Left colon (tissue), 2 donors: Measurements from ENCODE around the gene UTF1. TPM values are rescaled to one million over a fixed set of nuclear protein-coding genes. Genes with fewer than 3 reads are reported as not detected.

Experiments
- ATAC-seq: fragments of 200-7000 bp; cut with Tn5 transposase; one replicate; pipeline ENCODE4 v1.9.1; 2020; ENCODE audit warnings: mild to moderate bottlenecking, moderate library complexity
- DNase-seq, 2 donors: peaks; one replicate each; pipeline ENCODE4 v3.0.0-alpha.2; 2020
- intact Hi-C, 2 donors: fragments of 100-400 bp; cut with DNase I in 1 of 2; cut with micrococcal nuclease in 1 of 2; formaldehyde crosslinking; loops; one replicate each; pipeline versions ENCODE4 v1.11.2 to v1.14.0; 2022; cut with DNase I, micrococcal nuclease
- long read RNA-seq: library from polyadenylated mRNA; unstranded; transcript quantifications from one replicate; pipeline ENCODE4 v2.0.0, GENCODE V29; 2021
- total RNA-seq, 2 donors: library from RNA; stranded (reverse); fragmentation: NEBNext Ultra II Directional; extraction: Animal tissue kit (Norgen Biotek cat#: 25700); gene quantifications; one replicate each; pipeline ENCODE4 v1.2.1, GENCODE V29; 2021
- donor health status: DM: no; HTN: no; CAD: no.
- donor health status: DM: yes; HTN: yes; CAD: no.

The UTF1 gene, protein sequence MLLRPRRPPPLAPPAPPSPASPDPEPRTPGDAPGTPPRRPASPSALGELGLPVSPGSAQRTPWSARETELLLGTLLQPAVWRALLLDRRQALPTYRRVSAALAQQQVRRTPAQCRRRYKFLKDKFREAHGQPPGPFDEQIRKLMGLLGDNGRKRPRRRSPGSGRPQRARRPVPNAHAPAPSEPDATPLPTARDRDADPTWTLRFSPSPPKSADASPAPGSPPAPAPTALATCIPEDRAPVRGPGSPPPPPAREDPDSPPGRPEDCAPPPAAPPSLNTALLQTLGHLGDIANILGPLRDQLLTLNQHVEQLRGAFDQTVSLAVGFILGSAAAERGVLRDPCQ
- total RNA-seq, result not detected
- long read RNA-seq, result 0 reads

DNA sequence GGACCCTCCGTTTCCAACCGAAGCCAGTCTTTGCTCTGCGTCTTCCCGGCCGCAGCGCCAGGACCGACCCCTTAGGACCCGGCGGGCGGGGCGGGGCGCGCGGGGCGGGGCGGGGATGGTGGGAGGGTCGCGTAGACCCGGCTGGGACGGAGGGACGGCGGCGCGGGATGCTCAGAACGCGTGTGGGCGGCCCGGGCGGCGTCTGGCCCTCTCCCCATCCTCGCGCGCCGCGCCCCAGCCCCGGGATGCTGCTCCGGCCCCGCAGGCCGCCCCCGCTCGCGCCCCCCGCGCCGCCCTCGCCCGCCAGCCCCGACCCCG lies at the start of gene UTF1:
TSS of gene UTF1 (plus strand) at position 174 of the 318 bp plus-strand sequence. CDS start at position 246, 72 bp downstream.
- no peak for DNase-seq
- intact Hi-C loops, result no loop called here
- no peak for ATAC-seq

DNA sequence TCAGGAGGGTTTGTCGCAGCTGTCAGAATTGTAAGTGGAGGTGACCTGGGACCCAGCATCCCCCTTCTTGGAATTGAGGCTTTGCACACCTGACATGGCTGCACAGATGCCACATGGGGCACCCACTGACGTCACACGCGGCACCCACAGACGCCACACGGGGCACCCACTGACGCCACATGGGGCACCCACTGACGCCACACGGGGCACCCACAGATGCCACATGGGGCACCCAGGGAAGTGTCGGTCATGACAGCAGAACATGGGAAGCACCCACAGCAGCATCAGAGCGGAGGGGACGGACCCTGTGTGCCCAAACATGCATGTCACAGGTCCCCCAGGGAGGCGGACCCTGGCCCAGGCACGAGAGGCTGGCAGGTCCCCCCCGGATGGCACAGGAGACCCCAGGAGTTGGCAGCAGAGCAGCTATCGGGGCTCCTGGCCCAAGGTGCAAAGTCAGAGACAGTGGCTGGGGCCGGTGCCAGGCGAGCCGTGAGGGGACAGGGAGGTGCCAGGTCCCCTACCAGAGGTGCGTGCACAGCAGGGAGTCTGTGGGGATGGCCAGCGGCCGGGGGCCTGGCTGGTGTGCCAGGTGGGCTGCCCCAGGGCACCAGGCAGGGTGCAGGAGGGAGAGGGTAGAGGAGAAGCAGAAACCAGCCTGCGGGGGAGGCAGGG lies 48.9 kb upstream of the UTF1 start:
- DNase-seq (no peak), ATAC-seq (no peak)
- intact Hi-C loops, result no loop called here

DNA sequence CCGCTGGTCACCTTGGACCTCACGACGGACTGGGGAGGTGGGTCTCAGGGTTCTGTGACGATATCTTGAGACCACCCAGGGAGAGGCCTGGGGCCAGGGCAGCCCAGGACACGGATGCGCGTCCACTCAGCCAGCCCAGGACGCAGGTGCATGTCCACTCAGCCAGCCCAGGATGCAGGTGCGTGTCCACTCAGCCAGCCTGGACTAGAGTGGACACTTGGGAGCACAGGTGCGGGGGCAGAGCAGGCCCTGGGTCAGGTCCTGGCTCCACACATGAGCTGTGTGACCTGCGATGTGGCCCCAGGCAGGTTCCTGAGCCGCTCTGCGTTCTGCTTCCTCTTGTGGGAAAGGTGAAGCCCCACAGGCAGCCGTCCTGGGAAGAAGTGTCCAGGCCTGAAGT lies 47.8 kb upstream of the UTF1 start:
- no peak for ATAC-seq
- intact Hi-C loops, result no loop called here
- no peak for DNase-seq

DNA sequence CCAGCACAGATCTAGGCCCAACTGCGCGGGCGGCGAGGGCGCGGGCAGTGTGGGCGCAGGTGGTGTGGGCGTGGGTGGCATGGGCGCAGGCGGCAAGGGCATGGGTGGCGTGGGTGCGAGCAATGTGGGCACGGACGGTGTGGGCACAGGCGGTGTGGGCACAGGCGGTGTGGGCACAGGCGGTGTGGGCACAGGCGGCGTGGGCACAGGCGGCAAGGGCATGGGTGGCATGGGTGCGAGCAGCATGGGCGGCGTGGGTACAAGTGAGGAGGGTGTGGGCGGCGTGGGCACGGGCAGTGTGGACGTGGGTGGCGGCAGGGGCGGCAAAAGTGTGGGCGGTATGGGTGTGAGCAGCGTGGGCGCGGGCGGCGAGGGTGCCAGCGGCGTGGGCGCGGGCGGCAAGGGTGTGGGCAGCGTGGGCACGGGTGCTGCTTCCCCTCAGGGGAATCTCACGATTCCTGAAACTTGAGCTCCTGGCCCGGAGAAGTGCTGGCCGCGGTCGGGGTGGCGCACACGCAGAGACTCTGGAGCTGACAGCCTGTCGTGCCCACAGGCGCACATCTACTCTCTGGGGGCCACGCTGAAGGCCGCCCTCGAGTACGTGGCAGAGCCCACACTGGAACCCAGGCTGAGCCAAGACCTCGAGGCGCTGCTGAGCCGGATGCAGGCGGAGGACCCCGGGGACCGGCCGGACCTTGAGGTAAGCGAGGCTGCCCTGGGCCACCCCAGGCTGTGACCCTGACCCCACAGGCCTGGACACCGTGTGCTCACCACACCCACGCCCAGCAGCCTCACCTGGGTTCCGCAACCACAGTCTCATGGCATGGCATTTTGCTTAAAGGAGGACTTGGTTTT lies 47.0 kb upstream of the UTF1 start:
- intact Hi-C loops, result no loop called here
- ATAC-seq, result no peak
- no peak for DNase-seq

DNA sequence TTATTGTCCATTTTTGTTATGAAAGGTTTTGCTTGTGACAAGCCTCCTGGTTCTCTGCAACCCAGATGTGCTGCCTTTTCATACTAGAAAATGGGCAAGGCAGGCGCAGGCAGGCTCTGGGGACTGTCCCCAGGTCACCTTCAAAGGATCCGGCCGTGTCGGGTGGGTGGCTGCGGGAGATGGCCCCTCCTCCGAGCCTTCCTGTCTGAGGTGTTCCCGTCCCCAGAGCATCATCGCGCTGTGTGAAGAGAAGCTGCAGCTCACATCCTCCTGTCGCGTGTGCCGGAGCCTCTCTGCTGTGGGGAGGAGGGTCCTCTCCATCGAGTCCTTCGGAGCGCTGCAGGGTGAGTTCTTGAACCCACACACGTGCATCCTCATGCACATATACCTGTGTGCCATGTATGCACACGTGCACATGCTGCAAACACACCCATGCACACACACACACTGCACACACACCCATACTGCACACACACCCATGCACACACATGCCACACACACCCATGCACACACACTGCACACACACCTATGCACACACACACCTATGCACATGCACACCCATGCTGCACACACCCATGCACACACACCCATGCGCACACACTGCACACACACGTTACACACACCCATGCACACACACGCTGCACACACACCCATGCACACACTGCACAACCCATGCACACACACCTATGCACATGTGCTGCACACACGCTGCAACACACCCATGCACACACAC lies 46.2 kb upstream of the UTF1 start:
- intact Hi-C loops, result no loop called here
- DNase-seq (no peak), ATAC-seq (no peak)

DNA sequence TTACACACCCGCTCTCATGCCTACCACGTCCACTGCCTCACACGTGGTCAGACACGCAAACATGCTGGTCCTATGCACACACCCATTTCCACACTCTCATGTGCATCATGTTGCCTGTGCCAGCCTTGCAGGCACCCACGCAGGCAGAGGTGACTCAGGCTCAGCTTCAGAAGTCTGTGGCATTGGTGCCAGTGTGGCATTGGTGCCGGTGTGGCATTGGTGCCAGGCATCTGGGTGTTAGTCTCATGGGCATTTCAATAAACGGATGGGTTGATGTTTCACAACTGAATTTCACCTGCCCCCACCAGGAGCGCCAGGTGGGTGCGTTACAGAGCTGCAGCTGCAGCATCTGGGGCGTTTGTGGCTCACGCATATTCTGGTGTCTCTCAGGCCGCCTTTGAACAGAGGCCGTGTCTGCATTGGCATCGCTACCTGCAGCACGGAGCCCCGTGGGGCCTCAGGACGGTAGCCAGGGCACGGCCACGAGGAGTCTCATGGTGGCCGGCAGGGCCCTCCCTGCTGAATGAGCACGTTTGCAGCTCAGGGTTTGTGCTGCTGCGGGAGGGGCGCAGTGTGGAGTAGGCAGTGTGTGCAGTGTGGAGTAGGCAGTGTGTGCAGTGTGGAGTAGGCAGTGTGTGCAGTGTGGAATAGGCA lies 45.3 kb upstream of the UTF1 start:
- intact Hi-C loops, result no loop called here

DNA sequence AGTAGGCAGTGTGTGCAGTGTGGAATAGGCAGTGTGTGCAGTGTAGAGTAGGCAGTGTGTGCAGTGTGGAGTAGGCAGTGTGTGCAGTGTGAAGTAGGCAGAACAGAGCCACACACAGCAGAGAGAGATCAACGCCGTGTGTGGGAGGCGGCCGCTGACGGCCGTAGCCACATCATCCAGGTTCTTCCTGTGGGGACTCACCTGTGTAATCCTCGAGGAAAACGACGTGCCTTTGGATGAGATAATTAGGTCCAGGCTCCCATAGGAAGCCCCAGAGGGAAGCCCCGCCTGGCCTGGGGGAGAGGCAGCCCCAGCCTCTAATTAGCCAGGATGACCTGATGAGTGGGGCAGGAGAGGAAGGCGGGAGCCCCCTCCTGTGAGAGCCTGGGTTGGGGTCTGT lies 44.6 kb upstream of the UTF1 start:
- intact Hi-C loops, result no loop called here

More for the DNA sequence above, 45.3 kb upstream of the UTF1 start:
- no peak for DNase-seq
- no peak for ATAC-seq

DNA sequence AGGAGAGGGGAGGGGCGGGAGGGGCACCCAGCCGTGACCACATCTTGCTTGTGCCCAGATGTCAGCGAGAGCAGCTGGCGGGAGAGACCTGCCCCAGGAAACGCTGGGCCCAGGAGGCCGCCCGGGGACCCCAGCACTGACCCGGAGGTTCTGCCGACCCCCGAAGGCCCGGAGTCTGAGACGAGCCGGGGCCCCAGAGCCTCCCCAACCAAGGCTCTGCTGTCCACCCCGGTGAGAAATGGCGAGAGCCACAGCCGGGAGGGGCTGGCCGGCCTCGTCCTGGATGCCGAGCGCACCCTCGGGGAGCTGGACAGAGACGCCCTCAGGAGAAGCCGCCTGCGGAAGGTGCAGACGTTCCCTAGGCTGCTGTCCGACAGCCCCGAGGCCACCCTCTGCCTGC lies 44.1 kb upstream of the UTF1 start:
- intact Hi-C loops, result no loop called here

More for the DNA sequence above, 44.6 kb upstream of the UTF1 start:
- ATAC-seq (no peak), DNase-seq (no peak)

DNA sequence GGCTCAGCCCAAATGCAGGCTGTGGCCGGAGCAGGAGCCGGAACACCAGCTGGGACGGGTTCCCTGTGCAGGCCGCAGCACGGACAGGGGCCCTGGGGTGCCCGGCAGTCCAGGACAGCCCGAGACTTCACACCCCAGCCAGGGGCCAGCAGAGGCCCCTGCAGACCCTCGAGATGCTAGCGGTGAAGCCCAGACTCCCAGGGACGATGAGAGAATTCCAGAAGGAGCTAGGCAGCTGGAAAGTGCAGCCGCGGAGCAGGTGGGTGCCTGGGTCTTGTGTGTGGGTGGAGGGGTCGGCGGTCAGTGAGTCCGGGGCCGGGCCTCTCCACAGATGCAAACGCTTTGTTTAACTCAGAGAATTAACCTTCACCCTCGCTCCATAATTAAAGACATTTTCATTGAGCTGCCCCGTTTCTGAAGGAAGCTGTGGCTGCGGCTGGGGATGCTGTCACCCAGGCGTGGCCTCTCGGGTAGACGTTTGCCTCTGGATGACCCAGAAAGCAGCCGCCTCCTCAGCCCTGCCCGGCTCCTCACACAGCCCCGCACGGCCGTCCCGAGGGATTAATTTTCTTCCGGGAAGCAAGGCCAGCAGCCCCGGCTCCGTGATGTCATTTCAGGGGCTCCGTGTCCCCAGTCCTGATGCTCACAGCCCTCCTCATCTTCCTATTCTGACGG lies 43.5 kb upstream of the UTF1 start:
- no peak for DNase-seq
- intact Hi-C loops, result no loop called here
- no peak for ATAC-seq

More for the DNA sequence above, 44.1 kb upstream of the UTF1 start:
- no peak for DNase-seq
- no peak for ATAC-seq

DNA sequence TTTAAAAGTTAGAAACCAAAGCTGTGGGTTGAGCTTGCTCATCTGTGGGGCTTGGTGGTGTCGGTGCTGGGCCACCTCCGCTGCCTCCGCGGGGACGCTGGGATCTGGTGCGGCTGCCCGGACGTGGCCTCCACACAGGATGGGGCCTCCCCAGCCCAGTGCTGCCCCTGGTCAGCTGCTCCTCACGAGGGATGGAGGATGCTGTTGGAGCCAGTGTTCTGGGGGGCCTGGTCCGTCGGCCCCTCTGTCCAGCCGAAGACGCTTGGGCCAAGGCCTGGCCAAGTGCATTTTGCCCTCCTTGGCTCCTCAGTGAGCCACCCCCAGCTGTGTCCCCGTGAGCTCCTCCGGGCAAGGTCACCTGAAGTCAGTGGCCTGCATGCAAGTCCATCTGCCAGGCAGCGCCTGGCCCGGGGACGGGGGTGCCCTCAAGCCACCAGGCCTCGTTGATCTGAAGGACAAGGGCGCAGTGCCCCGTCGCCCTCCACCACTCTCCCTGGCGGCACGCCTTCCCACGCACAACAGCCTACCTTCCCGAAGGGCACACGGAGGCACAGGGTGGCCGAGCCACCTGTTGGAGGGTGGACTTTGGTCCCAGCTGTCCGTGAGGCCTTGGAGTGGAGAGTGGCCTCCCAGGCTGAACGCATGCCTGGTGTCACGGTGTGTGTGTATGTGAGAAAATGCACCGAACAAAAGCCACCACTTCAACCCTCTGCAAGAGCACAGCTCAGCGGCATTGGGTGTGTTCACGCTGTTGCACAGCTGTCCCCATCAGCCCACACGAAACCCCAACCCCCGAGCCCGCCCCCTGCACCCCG lies 42.7 kb upstream of the UTF1 start:
- DNase-seq (no peak), ATAC-seq (no peak)
- intact Hi-C loops, result no loop called here

DNA sequence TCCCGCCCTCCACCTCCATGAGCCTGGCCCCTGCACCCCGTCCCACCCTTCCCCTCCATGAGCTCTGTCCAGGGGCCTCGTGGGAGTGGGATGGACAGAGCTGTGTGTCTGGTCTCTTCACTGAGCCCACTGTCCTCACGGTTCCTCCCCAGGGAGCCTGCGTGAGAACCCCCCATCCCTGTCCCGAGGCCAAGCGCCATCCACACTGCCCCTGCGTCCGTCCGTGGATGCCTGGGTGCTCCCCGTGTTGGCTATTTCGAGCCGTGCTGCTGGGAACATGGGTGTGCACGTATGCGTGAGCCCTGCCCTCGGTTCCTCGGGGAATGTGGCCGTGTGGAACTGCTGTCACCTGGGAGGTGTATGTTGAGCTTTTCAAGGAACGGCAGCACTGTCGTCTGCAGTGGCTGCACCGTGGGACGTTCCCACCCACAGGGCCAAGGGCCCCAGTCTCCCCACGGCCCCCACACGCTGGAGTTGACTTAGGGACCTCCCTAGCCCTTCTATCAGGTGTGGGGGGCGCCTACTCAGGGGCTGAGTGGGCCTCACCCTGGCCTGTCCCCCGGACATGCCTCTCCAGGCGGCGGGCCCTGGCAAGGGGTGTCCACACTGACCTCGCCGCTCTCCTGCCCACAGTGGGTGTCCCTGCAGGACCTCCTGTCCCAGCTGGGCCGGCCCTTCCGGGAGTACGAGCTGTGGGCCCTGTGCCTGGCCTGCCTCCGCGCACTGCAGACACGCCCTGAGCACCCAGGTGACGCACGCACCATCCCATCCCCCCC lies 41.9 kb upstream of the UTF1 start:
- ATAC-seq (no peak), DNase-seq (no peak)
- intact Hi-C loops, result no loop called here

DNA sequence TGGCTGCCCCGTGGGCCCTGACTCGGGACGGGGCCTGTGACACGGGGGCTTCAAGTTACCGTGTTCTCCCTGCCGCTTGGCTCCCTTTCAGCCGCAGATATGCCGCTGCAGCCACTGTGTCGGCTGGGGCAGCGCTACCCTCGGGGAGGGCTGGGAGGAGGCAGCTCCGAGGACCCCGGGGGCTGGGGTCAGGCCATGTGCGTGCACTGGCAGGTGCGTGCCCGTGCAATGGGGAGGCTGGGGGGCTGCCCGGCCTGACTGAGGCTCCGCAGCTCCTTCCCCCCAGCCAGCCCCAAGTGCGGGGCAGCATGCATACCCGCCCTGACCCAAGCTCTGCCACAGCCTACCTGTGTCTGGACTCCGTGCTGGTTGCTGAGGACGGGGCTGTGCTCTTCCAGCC lies 40.8 kb upstream of the UTF1 start:
- intact Hi-C loops, result no loop called here
- ATAC-seq (no peak), DNase-seq (no peak)

DNA sequence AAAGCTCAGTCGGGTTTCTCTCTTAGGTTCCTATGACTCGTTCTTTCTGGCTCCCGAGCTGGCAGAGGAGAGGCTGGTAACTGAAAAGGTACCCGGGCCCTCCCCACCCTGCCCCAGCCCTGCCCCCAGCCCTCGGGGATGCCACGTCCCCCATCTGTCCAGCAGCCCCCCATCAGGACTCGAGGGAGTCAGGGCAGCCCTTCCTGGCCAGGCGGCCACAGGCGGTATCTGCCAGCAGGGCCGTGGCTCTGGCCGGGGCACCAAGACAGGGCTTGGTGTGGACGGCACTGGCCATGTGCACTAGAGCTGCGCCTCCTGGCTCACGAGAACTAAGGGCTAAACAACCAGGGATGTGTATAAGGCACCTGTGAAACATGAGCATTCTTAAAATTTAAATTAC lies 40.3 kb upstream of the UTF1 start:
- no peak for ATAC-seq
- intact Hi-C loops, result no loop called here
- no peak for DNase-seq

DNA sequence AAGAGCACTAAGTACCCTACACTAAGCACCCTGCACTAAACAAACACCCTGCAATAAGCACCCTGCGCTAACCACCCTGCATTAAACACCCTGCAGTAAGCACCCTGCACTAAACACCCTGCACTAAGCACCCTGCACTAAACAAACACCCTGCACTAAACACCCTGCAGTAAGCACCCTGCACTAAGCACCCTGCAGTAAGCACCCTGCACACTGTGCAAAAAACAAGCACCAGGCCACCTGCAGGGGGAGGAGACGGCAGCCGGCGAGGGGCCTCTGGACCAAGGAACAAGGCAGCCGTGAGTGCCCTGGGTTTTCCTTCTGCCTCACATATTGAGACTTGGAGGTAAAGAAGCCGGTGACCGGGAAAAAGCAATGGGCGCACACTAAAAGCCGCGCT lies 39.8 kb upstream of the UTF1 start:
- intact Hi-C loops, result no loop called here
- ATAC-seq (no peak), DNase-seq (no peak)

DNA sequence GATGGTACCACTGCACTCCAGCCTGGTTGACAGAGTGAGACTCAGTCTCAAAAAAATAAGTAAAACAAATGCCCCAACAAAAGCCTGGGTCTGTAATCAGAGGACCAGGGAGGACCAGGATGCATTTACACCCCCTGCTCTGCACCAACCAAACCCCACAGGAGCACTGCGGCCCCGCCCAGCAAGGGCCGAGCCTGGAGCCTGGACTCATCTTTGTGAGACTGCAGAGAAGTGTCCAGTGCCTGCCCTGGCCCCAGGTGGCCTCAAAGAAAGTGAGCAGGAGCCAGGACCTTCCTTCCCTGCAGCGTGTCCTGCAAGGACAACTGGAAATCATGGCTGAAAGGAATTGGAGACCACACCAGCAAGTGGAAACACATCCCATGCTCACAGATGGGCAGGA lies 38.4 kb upstream of the UTF1 start:
- ATAC-seq (no peak), DNase-seq (no peak)
- intact Hi-C loops, result no loop called here

DNA sequence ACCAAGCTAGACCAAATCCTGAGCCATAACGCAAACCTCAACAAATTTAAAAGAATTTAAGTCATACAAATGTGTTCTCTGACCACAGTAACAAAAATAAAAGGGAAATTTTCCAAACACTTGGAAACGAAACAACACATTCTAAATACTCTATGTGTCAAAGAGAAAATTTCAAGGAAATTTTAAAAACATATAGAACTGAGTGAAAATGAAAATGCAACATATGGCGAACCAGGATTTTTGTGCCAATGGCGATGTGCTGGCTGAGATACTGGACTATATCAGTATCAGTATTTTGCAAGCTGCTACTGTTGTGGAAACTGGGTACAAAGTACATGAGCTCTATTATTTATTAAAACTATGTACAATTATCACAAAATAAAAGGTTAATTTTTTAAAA lies 35.9 kb upstream of the UTF1 start:
- DNase-seq (no peak), ATAC-seq (no peak)
- intact Hi-C loops, result no loop called here

DNA sequence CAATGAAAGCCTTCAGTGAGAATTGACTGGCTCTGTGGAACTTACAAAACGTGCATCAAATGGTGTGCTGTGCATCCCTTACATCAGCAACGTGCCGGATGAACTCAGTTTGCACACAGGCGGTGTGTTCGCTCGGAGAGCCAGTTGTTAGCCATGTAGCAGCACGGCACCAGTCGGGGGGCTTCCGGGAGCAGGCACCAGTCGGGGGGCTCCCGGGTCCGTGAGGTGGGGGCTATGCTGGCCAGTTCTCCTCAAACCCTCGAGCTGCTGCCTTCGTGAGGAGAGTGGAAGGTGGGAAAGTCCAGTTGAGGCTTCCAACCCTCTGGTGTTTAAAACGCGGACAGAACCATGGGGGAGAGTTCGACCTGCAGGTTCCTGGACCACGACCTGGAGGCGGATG lies 34.9 kb upstream of the UTF1 start:
- DNase-seq, result no peak
- intact Hi-C loops, result no loop called here
- ATAC-seq, result no peak
